Keratinocyte (primary cell): ENCODE data around the gene SPRR1B. TPM values are rescaled to one million over a fixed set of nuclear protein-coding genes. Genes with fewer than 3 reads are reported as not detected.
A peak's percentile ranks its signal among the peaks of the same experiment; 100 is the strongest.
"Not testable (repeated sequence)": the region's sequence is repeated elsewhere in the genome, so short reads cannot be mapped to it uniquely, and the experiment has no call there.

ENCODE experiments used
- DNase-seq: peaks from one replicate; pipeline ENCODE4 v3.0.0-alpha.2; 2011; ENCODE audit warnings: low read depth, missing footprints, low spot score
- FAIRE-seq: peaks from 2 replicates; lab custom pipeline; 2011; peaks lifted over from hg19 to GRCh38; lab: Jason Lieb, UNC
- H2AFZ ChIP-seq: 2 replicates; pipeline ENCODE4 v1.6.0; 2012; ENCODE audit warnings: low read length, control low read depth, inconsistent platforms; ENCODE audit not compliant: control insufficient read depth
- H3K27ac ChIP-seq: 2 replicates; pipeline ENCODE4 v1.5.1; 2011; ENCODE audit warnings: low read length; ENCODE audit not compliant: control insufficient read depth, insufficient read depth
- H3K27me3 ChIP-seq: 3 replicates; pipeline ENCODE4 v1.6.0; 2011; ENCODE audit warnings: low read length; ENCODE audit not compliant: control insufficient read depth, insufficient read depth; ENCODE audit errors: extremely low read depth
- H3K36me3 ChIP-seq, 2 experiments: 2 replicates in 1 of 2; 3 replicates in 1 of 2; pipeline ENCODE4 v1.5.1; 2011; ENCODE audit warnings: low read length in 2 of 2, mild to moderate bottlenecking in 1 of 2; ENCODE audit not compliant: control insufficient read depth in 2 of 2, insufficient read depth in 2 of 2; ENCODE audit errors: extremely low read depth in 1 of 2
- H3K4me1 ChIP-seq: 3 replicates; pipeline ENCODE4 v1.5.1; 2011; ENCODE audit warnings: low read length; ENCODE audit not compliant: control insufficient read depth, insufficient read depth; ENCODE audit errors: extremely low read depth
- H3K4me2 ChIP-seq: 3 replicates; pipeline ENCODE4 v1.6.0; 2011; ENCODE audit warnings: low read depth, low read length; ENCODE audit not compliant: control insufficient read depth, insufficient read depth; ENCODE audit errors: extremely low read depth
- H3K4me3 ChIP-seq, 3 experiments: fragments of 200-600 bp in 1 of 3; sonication (generic) in 1 of 3; 2 replicates in 2 of 3; 3 replicates in 1 of 3; pipeline ENCODE4 v1.5.1; 2011 to 2016; ENCODE audit warnings: low read length in 3 of 3, mild to moderate bottlenecking in 3 of 3, control low read depth in 2 of 3, inconsistent platforms in 1 of 3, low read depth in 1 of 3, mixed read lengths in 1 of 3, mixed run types in 1 of 3, moderate library complexity in 1 of 3; ENCODE audit not compliant: control insufficient read depth in 2 of 3, insufficient read depth in 2 of 3; ENCODE audit errors: extremely low read depth in 1 of 3
- H3K79me2 ChIP-seq: 2 replicates; pipeline ENCODE4 v1.6.0; 2012; ENCODE audit warnings: low read length; ENCODE audit not compliant: control insufficient read depth, insufficient read depth
- H3K9ac ChIP-seq: 3 replicates; pipeline ENCODE4 v1.6.0; 2011; ENCODE audit warnings: low read length; ENCODE audit not compliant: control insufficient read depth, insufficient read depth; ENCODE audit errors: extremely low read depth
- H3K9me1 ChIP-seq: 3 replicates; pipeline ENCODE4 v1.6.0; 2011; ENCODE audit warnings: low read length; ENCODE audit not compliant: control insufficient read depth, insufficient read depth; ENCODE audit errors: extremely low read depth
- H3K9me3 ChIP-seq: 2 replicates; pipeline ENCODE4 v1.5.1; 2012; ENCODE audit warnings: low read depth, low read length; ENCODE audit not compliant: control insufficient read depth
- H4K20me1 ChIP-seq: 3 replicates; pipeline ENCODE4 v1.6.0; 2011; ENCODE audit warnings: low read length; ENCODE audit not compliant: control insufficient read depth, insufficient read depth; ENCODE audit errors: extremely low read depth
- CTCF ChIP-seq, 3 experiments: IDR thresholded peaks in 1 of 3; conservative IDR thresholded peaks in 1 of 3; optimal IDR thresholded peaks in 1 of 3; 2 replicates in 2 of 3; 3 replicates in 1 of 3; pipeline versions ENCODE3 to v1.5.1; 2011; ENCODE audit warnings: low read length in 3 of 3, mild to moderate bottlenecking in 3 of 3, moderate library complexity in 2 of 3, control low read depth in 1 of 3, inconsistent platforms in 1 of 3; ENCODE audit not compliant: insufficient read depth in 2 of 3; ENCODE audit errors: extremely low read depth in 1 of 3
- EZH2 ChIP-seq: IDR thresholded peaks from one replicate; pipeline ENCODE4 v1.6.1; 2012; ENCODE audit warnings: inconsistent platforms, mild to moderate bottlenecking, low read length, moderate library complexity
- dilution Hi-C: fragments of 300-500 bp; cut with MboI; formaldehyde crosslinking; loops from one replicate; pipeline ENCODE4 v1.7.0; 2020; ENCODE audit warnings: low sequenced_read_pairs; ENCODE audit not compliant: extremely low pct_ligation_motif_present
- polyA plus RNA-seq, 5 experiments: library from polyadenylated mRNA; depleted of rRNA in 3 of 5; stranded (reverse) in 3 of 5; stranded (forward) in 1 of 5; unstranded in 1 of 5; fragments of >200 nt; gene quantifications; 1 replicate in 1 of 5; 2 replicates in 3 of 5; 3 replicates in 1 of 5; pipeline versions ENCODE4 v1.2.1 to v1.2.3, GENCODE V29; 2011 to 2012; ENCODE audit warnings: missing spikeins in 2 of 5, low read depth in 1 of 5, low replicate concordance in 1 of 5

SPRR1B gene
- polyA plus RNA-seq, 1 donor (not counting 4 experiments of a cell fraction or from before 2014, with no cell fraction given), result 253 TPM

DNA sequence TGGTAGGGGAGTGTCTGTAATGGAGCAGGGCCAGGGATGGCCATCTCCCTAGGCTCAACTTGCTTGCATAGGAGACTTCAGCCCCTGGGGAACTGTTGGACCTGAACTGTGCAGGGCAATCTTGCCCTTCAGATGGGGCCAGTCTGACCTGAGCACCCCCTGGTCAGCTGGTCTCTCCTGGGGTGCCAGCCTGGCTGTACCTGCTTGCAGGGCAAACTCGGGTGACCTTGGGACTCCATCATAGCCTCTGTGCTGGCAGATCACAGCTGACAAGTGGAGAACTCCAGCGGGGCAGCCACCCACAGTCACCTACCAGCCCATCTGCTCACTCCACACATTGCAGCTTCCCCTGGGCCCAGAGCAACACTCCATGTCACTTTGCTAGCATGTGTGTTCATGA, 18.2 kb downstream of the SPRR1B start:
- Histone ChIP-seq H3K79me2 (no peaks in the 10 kb centered on the region), H3K4me3 (no peak overlapping the region), H2AFZ (no peak overlapping the region), H4K20me1 (no peaks in the 10 kb centered on the region), H3K9me1 (no peaks in the 10 kb centered on the region), H3K4me2 (no peak overlapping the region), H3K9me3 (no peaks in the 10 kb centered on the region), H3K27ac (no peak overlapping the region), H3K36me3 (no peaks in the 10 kb centered on the region), H3K27me3 (no peaks in the 10 kb centered on the region), H3K4me1 (peaks cover 16% of the 10 kb centered on the region), H3K9ac (no peak overlapping the region)
- DNase-seq (no peak), FAIRE-seq (no peak)
- dilution Hi-C loops, result no loop called here
- TF ChIP-seq CTCF (optimal IDR thresholded peaks at IDR 0.05 in 1 of 3, IDR thresholded peaks at IDR 0.05 in 1 of 3, conservative IDR thresholded peaks at IDR 0.05 in 1 of 3; ENCODE audit: extremely low read depth in 1 of 3, insufficient read depth in 2 of 3, low read length in 3 of 3), result no peak
- no peak for TF ChIP-seq EZH2

DNA sequence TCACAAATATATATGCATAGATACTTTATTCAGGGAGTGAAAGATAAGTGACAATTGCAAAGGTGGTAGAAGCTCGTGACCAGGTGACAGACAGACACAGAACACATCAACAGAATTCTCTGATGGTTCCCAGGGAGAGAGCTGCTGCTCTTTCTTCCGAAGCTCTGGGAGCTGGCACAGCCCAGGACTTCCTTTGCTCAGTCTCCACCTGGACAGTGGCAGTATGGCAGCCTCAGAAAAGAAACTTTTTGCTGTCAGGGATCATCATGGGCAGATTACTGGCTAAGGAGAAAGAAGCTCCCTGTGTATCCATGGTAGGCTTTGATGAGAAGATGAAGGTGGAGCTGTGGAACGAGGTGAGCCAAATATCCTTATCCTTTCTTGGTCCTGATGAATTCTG, 25.1 kb downstream of the SPRR1B start:
- H3K9me3 ChIP-seq, H3K79me2 ChIP-seq, H3K4me2 ChIP-seq, DNase-seq, H3K36me3 ChIP-seq, H3K27ac ChIP-seq, dilution Hi-C loops, H3K4me3 ChIP-seq, H3K9ac ChIP-seq, H3K9me1 ChIP-seq, H2AFZ ChIP-seq, H4K20me1 ChIP-seq, H3K27me3 ChIP-seq: not testable (repeated sequence)
- peaks cover 20% of the 10 kb centered on the region for H3K4me1 ChIP-seq
- FAIRE-seq, result peak; percentile 41
- TF ChIP-seq CTCF (optimal IDR thresholded peaks at IDR 0.05 in 1 of 3, IDR thresholded peaks at IDR 0.05 in 1 of 3, conservative IDR thresholded peaks at IDR 0.05 in 1 of 3; ENCODE audit: extremely low read depth in 1 of 3, insufficient read depth in 2 of 3, low read length in 3 of 3), result peak in 1 of 3 experiments; percentile 8
